ENCODE results near the gene PDCL2.

DNA sequence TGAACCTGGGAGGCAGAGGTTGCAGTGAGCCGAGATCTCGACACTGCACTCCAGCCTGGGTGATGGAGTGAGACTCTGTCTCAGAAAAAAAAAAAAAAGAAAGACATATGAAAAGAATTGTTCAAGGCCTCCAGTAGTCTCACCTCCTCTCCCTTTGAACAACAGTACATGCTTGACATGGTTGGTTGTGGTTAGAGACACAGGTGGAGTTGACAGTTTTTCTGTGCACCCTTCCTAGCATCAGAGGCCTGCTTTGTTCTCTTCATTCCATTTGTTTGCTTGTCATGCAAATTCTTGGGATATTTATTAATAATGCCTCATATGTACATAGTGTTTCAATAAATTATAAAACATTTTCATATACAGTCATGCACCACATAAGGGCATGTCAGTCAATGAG is 18.3 kb upstream of the PDCL2 start:
- TF ChIP-seq, protein P1, sequence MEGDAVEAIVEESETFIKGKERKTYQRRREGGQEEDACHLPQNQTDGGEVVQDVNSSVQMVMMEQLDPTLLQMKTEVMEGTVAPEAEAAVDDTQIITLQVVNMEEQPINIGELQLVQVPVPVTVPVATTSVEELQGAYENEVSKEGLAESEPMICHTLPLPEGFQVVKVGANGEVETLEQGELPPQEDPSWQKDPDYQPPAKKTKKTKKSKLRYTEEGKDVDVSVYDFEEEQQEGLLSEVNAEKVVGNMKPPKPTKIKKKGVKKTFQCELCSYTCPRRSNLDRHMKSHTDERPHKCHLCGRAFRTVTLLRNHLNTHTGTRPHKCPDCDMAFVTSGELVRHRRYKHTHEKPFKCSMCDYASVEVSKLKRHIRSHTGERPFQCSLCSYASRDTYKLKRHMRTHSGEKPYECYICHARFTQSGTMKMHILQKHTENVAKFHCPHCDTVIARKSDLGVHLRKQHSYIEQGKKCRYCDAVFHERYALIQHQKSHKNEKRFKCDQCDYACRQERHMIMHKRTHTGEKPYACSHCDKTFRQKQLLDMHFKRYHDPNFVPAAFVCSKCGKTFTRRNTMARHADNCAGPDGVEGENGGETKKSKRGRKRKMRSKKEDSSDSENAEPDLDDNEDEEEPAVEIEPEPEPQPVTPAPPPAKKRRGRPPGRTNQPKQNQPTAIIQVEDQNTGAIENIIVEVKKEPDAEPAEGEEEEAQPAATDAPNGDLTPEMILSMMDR (IDR thresholded peaks at IDR 0.05): no peak
- TF ChIP-seq EZH2 (IDR thresholded peaks at IDR 0.05; ENCODE audit: borderline replicate concordance, insufficient read depth, low read depth, low read length, poor library complexity, severe bottlenecking): no peak
